GM18526 (cell line): ENCODE data around the gene TEDC1.

Experiments
- POLR2A ChIP-seq: IDR thresholded peaks from 3 replicates; pipeline ENCODE4 v1.6.1; 2011; ENCODE audit not compliant: insufficient read length; ENCODE audit errors: extremely low read depth

TEDC1 gene

GRCh38 chr14:105484069-105484996, 6.7 kb upstream of the TEDC1 start:
- no peak for TF ChIP-seq POLR2A

GRCh38 chr14:105484997-105485393, 6.1 kb upstream of the TEDC1 start:
- TF ChIP-seq POLR2A, result no peak

- no peak for TF ChIP-seq POLR2A
Measured at GRCh38 chr14:105485739-105486162, 5.3 kb upstream of the TEDC1 start.

GRCh38 chr14:105486163-105486973, 4.7 kb upstream of the TEDC1 start, which contains the start of gene CRIP1:
CRIP1 (plus strand) TSS chr14:105486886; CDS start chr14:105487260, 374 bp downstream.
- TF ChIP-seq POLR2A, result no peak

- TF ChIP-seq POLR2A, result peak; percentile 66
Measured at GRCh38 chr14:105486974-105487448, 4.0 kb upstream of the TEDC1 start.

- TF ChIP-seq POLR2A, result peak; percentile 31
Measured at GRCh38 chr14:105487449-105487985, 3.5 kb upstream of the TEDC1 start.

- no peak for TF ChIP-seq POLR2A
Measured at GRCh38 chr14:105487986-105488777, 2.9 kb upstream of the TEDC1 start.

GRCh38 chr14:105488781-105489541, 2.1 kb upstream of the TEDC1 start:
- no peak for TF ChIP-seq POLR2A

- peak; percentile 30 for TF ChIP-seq POLR2A
Measured at GRCh38 chr14:105489542-105490266, 1.3 kb upstream of the TEDC1 start.

GRCh38 chr14:105490267-105490571, 827 bp upstream of the TEDC1 start:
- no peak for TF ChIP-seq POLR2A

- TF ChIP-seq POLR2A, result peak; percentile 50
Measured at GRCh38 chr14:105491366-105491973, 424 bp downstream of the TEDC1 start.

GRCh38 chr14:105492031-105492970, 1.3 kb downstream of the TEDC1 start:
- no peak for TF ChIP-seq POLR2A
